ENCODE measurements around the gene SUN5. TPM values are rescaled to one million over a fixed set of nuclear protein-coding genes. Genes with fewer than 3 reads are reported as not detected.

The SUN5 gene
- total RNA-seq, 1 experiment from 2014 or later, result not detected

DNA sequence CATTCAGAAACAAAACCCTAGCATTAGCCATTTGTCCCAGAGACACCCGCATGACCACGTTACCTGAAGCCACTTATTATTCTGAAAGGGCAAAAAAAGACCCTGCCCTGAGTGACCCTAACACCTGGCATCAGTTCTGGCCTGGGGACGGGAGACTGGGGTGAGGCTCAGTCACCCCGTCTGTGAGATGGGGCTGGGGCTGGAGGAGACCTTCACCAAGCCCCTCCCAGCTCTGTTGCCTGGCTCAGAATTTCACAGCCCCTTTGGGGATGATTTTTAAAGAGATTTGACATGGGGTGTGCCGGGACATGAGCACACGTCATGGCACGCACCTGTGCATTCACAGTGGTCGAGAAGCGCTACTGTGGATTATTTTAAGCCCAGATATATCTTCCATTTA lies 25.8 kb upstream of the SUN5 start:
- Histone ChIP-seq H4K8ac (replicated peaks; ENCODE audit: insufficient read length, low read depth, low read length) (no peak overlapping the region), H3K79me2 (ENCODE audit: insufficient read depth, low read length) (no peaks in the 10 kb centered on the region), H3K56ac (ENCODE audit: insufficient read length, low read depth, low read length) (no peak overlapping the region), H2BK120ac (ENCODE audit: low read depth, low read length, poor library complexity, severe bottlenecking) (no peak overlapping the region), H3K27ac (ENCODE audit: insufficient read length, low read depth, low read length) (no peak overlapping the region), H3K4ac (ENCODE audit: low read depth, low read length) (no peak overlapping the region), H3K14ac (ENCODE audit: insufficient read depth, low read length) (no peak overlapping the region), H3K23me2 (ENCODE audit: insufficient read length, low read depth, low read length, poor library complexity, severe bottlenecking) (no peaks in the 10 kb centered on the region), H3K4me2 (ENCODE audit: insufficient read depth, insufficient read length, low read length) (no peak overlapping the region), H3K27me3 (ENCODE audit: insufficient read depth, low read length) (no peaks in the 10 kb centered on the region), H3K4me1 (ENCODE audit: insufficient read depth, low read length) (no peaks in the 10 kb centered on the region), H2BK5ac (ENCODE audit: insufficient read length, low read length) (no peak overlapping the region), H3K79me1 (ENCODE audit: insufficient read depth, low read depth, low read length, poor library complexity, severe bottlenecking) (no peaks in the 10 kb centered on the region), H2AK5ac (ENCODE audit: insufficient read length, low read length) (no peak overlapping the region), H4K20me1 (ENCODE audit: control insufficient read depth, insufficient read depth, insufficient read length) (no peaks in the 10 kb centered on the region), H2BK20ac (ENCODE audit: low read depth, low read length, poor library complexity, severe bottlenecking) (no peak overlapping the region), H2AFZ (ENCODE audit: low read length) (no peak overlapping the region), H3T11ph (ENCODE audit: low read length) (no peak overlapping the region), H4K5ac (ENCODE audit: insufficient read length, low read depth, low read length) (no peak overlapping the region), H3K9me3 (ENCODE audit: control insufficient read depth, low read depth, low read length) (no peaks in the 10 kb centered on the region), H3K18ac (ENCODE audit: insufficient read length, low read depth, low read length) (no peak overlapping the region), H2BK12ac (ENCODE audit: insufficient read length, low read depth, low read length) (no peak overlapping the region), H4K91ac (ENCODE audit: insufficient read length, low read depth, low read length) (no peak overlapping the region), H3K23ac (ENCODE audit: insufficient read length, low read depth, low read length) (no peak overlapping the region), H3K9ac (ENCODE audit: extremely low read depth, insufficient read length, low read length) (no peak overlapping the region), H2BK15ac (ENCODE audit: low read depth, low read length) (no peak overlapping the region)
- TF ChIP-seq, protein P1, sequence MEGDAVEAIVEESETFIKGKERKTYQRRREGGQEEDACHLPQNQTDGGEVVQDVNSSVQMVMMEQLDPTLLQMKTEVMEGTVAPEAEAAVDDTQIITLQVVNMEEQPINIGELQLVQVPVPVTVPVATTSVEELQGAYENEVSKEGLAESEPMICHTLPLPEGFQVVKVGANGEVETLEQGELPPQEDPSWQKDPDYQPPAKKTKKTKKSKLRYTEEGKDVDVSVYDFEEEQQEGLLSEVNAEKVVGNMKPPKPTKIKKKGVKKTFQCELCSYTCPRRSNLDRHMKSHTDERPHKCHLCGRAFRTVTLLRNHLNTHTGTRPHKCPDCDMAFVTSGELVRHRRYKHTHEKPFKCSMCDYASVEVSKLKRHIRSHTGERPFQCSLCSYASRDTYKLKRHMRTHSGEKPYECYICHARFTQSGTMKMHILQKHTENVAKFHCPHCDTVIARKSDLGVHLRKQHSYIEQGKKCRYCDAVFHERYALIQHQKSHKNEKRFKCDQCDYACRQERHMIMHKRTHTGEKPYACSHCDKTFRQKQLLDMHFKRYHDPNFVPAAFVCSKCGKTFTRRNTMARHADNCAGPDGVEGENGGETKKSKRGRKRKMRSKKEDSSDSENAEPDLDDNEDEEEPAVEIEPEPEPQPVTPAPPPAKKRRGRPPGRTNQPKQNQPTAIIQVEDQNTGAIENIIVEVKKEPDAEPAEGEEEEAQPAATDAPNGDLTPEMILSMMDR (conservative IDR thresholded peaks at IDR 0.05), result no peak
- peaks cover 0 to 2% of the 10 kb centered on the region in 2 experiments; a peak in 1 of 4 replicates for H3K4me1 Mint-ChIP-seq
- H3K36me3 Mint-ChIP-seq (ENCODE audit: insufficient read depth in 1 of 3, low read depth in 3 of 3), result no peaks in the 10 kb centered on the region
- no CpG with 5 or more reads among the region's 9 CpGs for WGBS (ENCODE audit: extremely low coverage, insufficient read length, low lambda C conversion rate)
- H3K4me3 Mint-ChIP-seq, result no peak overlapping the region
- no peak overlapping the region for H3K27ac Mint-ChIP-seq
- H3K27me3 Mint-ChIP-seq (ENCODE audit: low read depth), result peaks cover 17% of the 10 kb centered on the region
- no peak for DNase-seq
- peaks cover 2 to 4% of the 10 kb centered on the region in 2 experiments; a peak in 2 of 5 replicates for H3K9me3 Mint-ChIP-seq
